RCC 7860 (cell line): ENCODE results near the gene WTAP.
"Not testable (repeated sequence)": the region's sequence is repeated elsewhere in the genome, so short reads cannot be mapped to it uniquely, and the experiment has no call there.

Experiments used
- DNase-seq: peaks from one replicate; pipeline ENCODE4 v3.0.0-alpha.2; 2015; ENCODE audit warnings: low spot score
- FAIRE-seq: peaks from 2 replicates; lab custom pipeline; 2012; peaks lifted over from hg19 to GRCh38; lab: Jason Lieb, UNC

Gene WTAP

GRCh38 chr6:159759645-159760044 is 32.3 kb downstream of the WTAP start:
- FAIRE-seq (no peak), DNase-seq (no peak)

GRCh38 chr6:159760602-159761057 is 33.3 kb downstream of the WTAP start:
- peak; percentile 62 for FAIRE-seq
- peak; percentile 90 for DNase-seq

- DNase-seq (no peak), FAIRE-seq (no peak)
Measured at GRCh38 chr6:159761129-159761872, 34.0 kb downstream of the WTAP start.

DNA sequence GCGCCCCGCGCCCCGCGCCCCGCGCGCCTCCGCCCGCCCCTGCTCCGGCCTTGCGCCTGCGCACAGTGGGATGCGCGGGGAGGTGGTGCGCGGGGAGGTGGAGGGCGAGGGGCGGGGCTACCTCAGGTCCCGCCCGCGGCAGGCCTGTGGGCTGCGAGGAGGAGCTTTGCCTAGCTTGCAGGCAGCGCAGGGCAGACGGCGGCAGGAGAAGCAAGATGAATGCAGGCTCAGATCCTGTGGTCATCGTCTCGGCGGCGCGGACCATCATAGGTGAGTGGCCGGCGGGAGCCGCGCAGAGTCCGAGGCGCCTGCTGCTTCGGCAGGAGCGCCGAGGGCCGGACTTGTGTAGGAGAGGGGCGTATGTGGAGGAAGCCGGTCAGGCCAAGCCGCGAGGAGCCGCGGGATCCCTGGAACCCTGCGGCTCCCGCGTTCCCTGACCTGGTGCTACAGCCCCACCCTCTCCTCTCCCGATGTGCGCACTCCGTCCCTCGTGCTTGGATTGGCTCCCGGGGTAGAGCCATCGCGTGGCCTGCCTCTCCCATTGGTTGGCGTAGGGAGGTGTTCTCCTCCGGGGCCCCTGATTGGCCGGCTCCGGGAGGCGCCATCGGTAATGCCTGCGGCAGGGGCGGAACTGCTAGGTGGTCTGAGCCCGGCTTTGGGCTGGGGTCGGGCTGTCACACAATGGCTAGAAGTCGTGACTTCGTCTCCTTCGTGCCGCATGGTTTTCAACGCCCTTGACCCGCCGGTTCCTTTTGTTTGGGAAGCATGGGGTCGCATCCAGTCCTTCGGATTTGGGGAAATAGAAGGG is 34.8 kb downstream of the WTAP start, which contains the start of gene ACAT2:
Gene ACAT2 (plus strand): TSS at position 173 of the 808 bp plus-strand sequence. CDS start 43 bp downstream, at position 216.
- FAIRE-seq: peak; percentile 51
- peak; percentile 87 for DNase-seq

- FAIRE-seq (no peak), DNase-seq (no peak)
Measured at GRCh38 chr6:159762681-159763293, 35.5 kb downstream of the WTAP start.

GRCh38 chr6:159766906-159767305 is 39.6 kb downstream of the WTAP start:
- DNase-seq (no peak), FAIRE-seq (no peak)

- FAIRE-seq: no peak
Measured at GRCh38 chr6:159769470-159769869, 42.2 kb downstream of the WTAP start.

GRCh38 chr6:159772196-159772595 is 44.9 kb downstream of the WTAP start:
- FAIRE-seq (no peak), DNase-seq (no peak)

More at GRCh38 chr6:159769470-159769869, 42.2 kb downstream of the WTAP start:
- no peak for DNase-seq

GRCh38 chr6:159777240-159777904 is 50.1 kb downstream of the WTAP start:
- DNase-seq (no peak), FAIRE-seq (no peak)

- DNase-seq: no peak
- no peak for FAIRE-seq
Measured at GRCh38 chr6:159778131-159778530, 50.8 kb downstream of the WTAP start.

DNA sequence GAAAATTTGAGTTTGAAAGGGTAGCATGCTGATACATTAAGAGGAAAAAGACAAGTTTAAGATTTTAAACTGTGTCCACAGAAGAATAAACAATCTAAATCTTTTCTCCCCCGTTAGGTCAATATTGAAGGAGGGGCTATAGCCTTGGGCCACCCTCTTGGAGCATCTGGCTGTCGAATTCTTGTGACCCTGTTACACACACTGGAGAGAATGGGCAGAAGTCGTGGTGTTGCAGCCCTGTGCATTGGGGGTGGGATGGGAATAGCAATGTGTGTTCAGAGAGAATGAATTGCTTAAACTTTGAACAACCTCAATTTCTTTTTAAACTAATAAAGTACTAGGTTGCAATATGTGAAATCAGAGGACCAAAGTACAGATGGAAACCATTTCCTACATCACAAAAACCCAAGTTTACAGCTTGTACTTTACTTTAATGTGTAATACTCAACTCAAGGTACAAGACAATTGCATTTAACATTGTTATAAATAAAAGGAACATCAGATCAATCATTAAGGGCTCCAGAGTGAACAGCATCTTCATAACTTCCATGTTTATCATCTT is 51.3 kb downstream of the WTAP start:
- DNase-seq (no peak), FAIRE-seq (no peak)

DNA sequence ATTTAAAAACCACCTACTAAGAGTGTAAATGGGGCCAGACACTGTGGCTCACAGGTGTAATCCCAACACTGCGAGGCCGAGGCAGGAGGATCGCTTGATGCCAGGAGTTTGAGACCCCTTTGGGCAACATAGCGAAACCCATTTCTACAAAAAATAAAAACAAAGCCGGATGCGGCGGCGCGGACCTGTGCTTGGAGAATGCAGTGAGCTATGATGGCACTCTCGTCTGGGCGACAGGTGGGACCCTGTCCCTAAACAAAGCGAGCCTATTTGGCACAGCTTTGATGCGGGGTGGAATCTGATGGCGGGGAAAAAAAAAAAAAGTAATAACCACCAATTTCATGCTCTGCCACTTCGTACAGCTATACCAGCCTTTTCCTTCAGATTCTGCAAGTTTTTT is 61.0 kb downstream of the WTAP start:
- FAIRE-seq (no peak), DNase-seq (no peak)

DNA sequence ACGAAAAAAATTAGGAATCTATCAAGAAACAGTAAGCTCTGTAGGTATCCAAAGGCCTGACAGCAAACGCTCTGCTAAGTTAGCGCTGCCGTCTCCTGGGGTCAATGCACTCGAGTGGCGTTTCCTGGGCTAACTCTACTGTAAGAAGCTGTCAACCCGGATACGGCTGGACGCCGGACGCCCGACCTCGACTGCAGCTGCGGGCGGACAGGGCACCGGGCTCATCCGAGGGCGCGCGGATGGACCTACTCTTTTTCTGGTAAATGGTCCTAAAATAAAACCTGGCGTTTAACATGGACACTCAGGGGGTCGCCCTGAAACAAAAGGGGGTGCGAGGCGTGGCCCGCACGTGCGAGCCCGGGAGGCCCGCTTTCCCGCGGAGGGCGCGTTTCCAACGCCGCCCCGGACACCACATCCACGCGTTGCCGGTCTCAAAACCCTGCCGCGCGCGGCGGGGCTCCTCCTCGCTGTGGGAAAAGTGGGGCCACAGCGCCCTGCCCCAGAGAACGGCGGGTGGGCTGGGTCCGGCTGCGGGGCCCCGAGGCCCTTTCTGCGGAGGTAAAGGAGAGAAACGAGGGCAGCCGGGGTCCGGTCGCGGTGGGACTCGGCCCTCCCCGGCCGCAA is 61.6 kb downstream of the WTAP start:
- no peak for FAIRE-seq
- peak; percentile 11 for DNase-seq

GRCh38 chr6:159789377-159790148 is 62.3 kb downstream of the WTAP start, which contains the start of gene TCP1:
Gene TCP1 (minus strand): TSS chr6:159789602. CDS start chr6:159789468, 134 bp downstream.
- FAIRE-seq: peak; percentile 86
- peak; percentile 96 for DNase-seq

DNA sequence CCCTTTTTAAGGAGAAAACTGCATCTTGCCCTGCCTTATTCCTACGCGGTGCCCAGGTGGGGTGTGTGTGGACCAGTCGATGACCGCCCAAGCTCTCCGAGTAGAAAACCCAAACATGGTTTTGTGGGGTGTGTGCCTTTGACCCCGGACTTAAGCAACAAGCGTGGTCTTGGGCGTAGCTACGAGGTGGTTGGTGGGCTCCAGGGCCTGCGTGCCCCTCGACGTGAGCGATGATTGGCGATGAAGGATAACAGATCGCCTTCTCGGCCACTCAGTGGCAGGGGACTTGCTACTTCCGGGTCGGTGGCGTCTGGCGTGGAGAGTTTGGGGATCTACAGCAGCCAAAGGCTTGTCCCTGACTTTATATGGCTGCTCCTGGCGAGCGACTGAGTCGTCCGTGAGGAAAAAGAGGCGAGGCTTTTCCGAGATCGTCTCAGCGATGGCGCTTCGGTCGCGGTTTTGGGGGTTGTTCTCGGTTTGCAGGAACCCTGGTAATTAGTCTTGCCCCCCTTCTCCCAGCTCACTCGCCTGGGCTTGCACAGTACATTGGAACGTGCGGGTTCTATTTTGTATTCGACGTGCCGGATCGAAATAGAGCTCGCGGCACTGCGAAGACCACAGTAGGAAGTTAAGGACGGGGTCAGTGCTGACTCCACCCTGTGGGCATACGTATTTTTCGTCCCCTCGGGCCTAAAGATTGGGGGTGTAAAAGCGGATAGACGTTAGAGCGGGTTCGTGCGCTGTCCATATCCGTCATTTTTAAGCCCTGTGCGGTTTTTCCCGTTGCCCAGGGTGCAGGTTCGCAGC is 63.0 kb downstream of the WTAP start, which contains the start of gene MRPL18:
Gene MRPL18 (plus strand): TSS at position 319 of the 807 bp plus-strand sequence. CDS start 121 bp downstream, at position 440.
- peak; percentile 57 for FAIRE-seq

DNA sequence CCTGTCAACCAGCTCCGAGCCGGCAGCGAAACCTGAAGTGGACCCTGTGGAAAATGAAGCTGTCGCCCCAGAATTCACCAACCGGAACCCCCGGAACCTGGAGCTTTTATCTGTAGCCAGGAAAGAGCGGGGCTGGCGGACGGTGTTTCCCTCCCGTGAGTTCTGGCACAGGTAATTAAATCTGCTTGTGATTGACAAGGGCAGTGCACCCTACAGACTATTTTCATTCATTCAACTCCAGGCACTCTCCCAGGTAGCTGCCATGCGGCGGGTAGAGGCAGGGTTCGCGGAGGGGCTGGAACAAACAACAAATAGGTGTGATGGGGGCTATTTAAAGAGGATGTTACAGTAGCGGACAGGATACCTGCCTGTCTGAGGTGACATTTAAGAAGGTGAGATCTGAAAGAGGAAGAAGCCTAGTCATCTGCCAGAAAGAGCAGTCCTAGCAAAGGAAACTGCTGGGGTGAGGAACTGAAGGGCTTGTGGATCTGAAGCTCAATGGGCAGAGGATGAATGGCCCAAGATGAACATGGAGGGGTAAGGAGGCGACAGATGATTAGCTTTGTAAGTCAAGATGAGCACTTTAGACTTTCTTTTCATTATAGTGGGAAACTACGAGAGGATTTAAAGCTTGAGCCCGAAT is 63.8 kb downstream of the WTAP start:
- FAIRE-seq (no peak), DNase-seq (no peak)

More for the DNA sequence above, 63.0 kb downstream of the WTAP start, which contains the start of gene MRPL18:
- DNase-seq: peak; percentile 90

DNA sequence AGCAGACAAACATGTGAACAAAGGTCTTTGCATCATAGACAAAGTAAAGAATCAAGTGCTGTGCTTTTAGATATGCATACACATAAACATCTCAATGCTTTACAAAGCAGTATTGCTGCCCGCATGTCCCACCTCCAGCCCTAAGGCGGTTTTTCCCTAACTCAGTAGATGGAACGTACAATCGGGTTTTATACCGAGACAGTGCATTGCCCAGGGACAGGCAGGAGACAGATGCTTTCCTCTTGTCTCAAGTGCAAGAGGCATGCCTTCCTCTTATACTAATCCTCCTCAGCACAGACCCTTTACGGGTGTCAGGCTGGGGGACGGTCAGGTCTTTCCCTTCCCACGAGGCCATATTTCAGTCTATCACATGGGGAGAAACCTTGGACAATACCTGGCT is 67.7 kb downstream of the WTAP start:
- FAIRE-seq, DNase-seq: not testable (repeated sequence)

- DNase-seq (no peak), FAIRE-seq (no peak)
Measured at GRCh38 chr6:159797554-159797953, 70.2 kb downstream of the WTAP start.
